ENCODE data around the gene ENOX1. TPM values are rescaled to one million over a fixed set of nuclear protein-coding genes. Genes with fewer than 3 reads are reported as not detected.
A peak's percentile ranks its signal among the peaks of the same experiment; 100 is the strongest.

Gene ENOX1
- total and polyA plus RNA-seq, 2 of the 13 experiments (the other 11 are each of a cell fraction or from before 2014, with no cell fraction given), result not detected

GRCh38 chr13:43264458-43264857 lies 522.3 kb downstream of the ENOX1 start:
- in situ Hi-C loops (cut with HindIII; ENCODE audit: extremely low pct_ligation_motif_present, low pct_unique_long_range_greater_than_20kb) (no loop called here), intact Hi-C loops (cut with micrococcal nuclease; ENCODE audit: unreplicated experiment) (no loop called here)
- Histone ChIP-seq H3K27me3 (ENCODE audit: control insufficient read depth in 1 of 2, insufficient read depth in 2 of 2, low read length in 2 of 2) (no peaks in the 10 kb centered on the region; a peak in 1 of 5 replicates), H4K20me1 (ENCODE audit: insufficient read depth, low read length) (no peaks in the 10 kb centered on the region), H3K4me2 (ENCODE audit: low read depth, low read length) (no peak overlapping the region), H2AFZ (ENCODE audit: low read length) (no peak overlapping the region), H3K9me3 (ENCODE audit: low read length) (no peaks in the 10 kb centered on the region), H3K4me3 (replicated peaks in 1 of 3; ENCODE audit: insufficient read depth in 1 of 3, low read depth in 2 of 3, low read length in 3 of 3) (no peak overlapping the region), H3K9ac (ENCODE audit: insufficient read depth, low read depth, low read length) (no peak overlapping the region), H3K36me3 (replicated peaks in 1 of 2; ENCODE audit: control insufficient read depth in 1 of 2, insufficient read depth in 2 of 2, low read length in 2 of 2) (no peaks in the 10 kb centered on the region), H3K79me2 (ENCODE audit: insufficient read depth, low read length) (no peaks in the 10 kb centered on the region), H3K4me1 (ENCODE audit: insufficient read depth, low read length) (peaks cover 9% of the 10 kb centered on the region; the same call in 1 of the 2 replicates), H3K27ac (ENCODE audit: extremely low read length, insufficient read depth, low read length) (no peak overlapping the region)
- FAIRE-seq (no peak), DNase-seq (ENCODE audit: low spot score) (no peak), ATAC-seq (no peak)
- ChIA-PET POLR2A (no interaction called here), CTCF (ENCODE audit: low intra/inter-chr PET ratio, low total read pairs) (no interaction called here)
- WGBS (ENCODE audit: low lambda C conversion rate), result 100% methylated on average over 1 of the region's 1 CpG
- no peak for TF ChIP-seq ZNF556 (CRISPR knock-in tag; IDR thresholded peaks at IDR 0.05; ENCODE audit: borderline replicate concordance)
- no peak for TF ChIP-seq NFRKB (IDR thresholded peaks at IDR 0.05)
- TF ChIP-seq MAFK (conservative IDR thresholded peaks at IDR 0.05 in 1 of 2, IDR thresholded peaks at IDR 0.05 in 1 of 2; ENCODE audit: low read length in 2 of 2), result peak; percentile 93 to 98
- peak; percentile 96 for TF ChIP-seq MAFF (IDR thresholded peaks at IDR 0.05; ENCODE audit: low read depth, low read length)
- no TSS peak for BruUV-seq (replicated peaks)

GRCh38 chr13:43263047-43263446 lies 523.7 kb downstream of the ENOX1 start:
- H2AFZ ChIP-seq (ENCODE audit: low read length), result no peak overlapping the region
- ChIA-PET POLR2A (no interaction called here), CTCF (ENCODE audit: low intra/inter-chr PET ratio, low total read pairs) (no interaction called here)
- H3K27ac ChIP-seq (ENCODE audit: extremely low read length, insufficient read depth, low read length), result no peak overlapping the region
- no peak overlapping the region for H3K4me3 ChIP-seq (replicated peaks in 1 of 3; ENCODE audit: insufficient read depth in 1 of 3, low read depth in 2 of 3, low read length in 3 of 3)
- H3K27me3 ChIP-seq (ENCODE audit: control insufficient read depth in 1 of 2, insufficient read depth in 2 of 2, low read length in 2 of 2), result no peaks in the 10 kb centered on the region; a peak in 1 of 5 replicates
- no peaks in the 10 kb centered on the region for H3K4me1 ChIP-seq (ENCODE audit: insufficient read depth, low read length)
- H3K4me2 ChIP-seq (ENCODE audit: low read depth, low read length), result no peak overlapping the region
- ATAC-seq, result no peak
- no TSS peak for BruUV-seq (replicated peaks)
- no peaks in the 10 kb centered on the region for H4K20me1 ChIP-seq (ENCODE audit: insufficient read depth, low read length)
- no peaks in the 10 kb centered on the region for H3K79me2 ChIP-seq (ENCODE audit: insufficient read depth, low read length)
- WGBS (ENCODE audit: low lambda C conversion rate), result 19% methylated on average over 2 of the region's 2 CpGs
- intact Hi-C loops (cut with micrococcal nuclease; ENCODE audit: unreplicated experiment), result no loop called here
- no peak for DNase-seq (ENCODE audit: low spot score)
- H3K36me3 ChIP-seq (replicated peaks in 1 of 2; ENCODE audit: control insufficient read depth in 1 of 2, insufficient read depth in 2 of 2, low read length in 2 of 2), result no peaks in the 10 kb centered on the region
- no peak for TF ChIP-seq ZNF160 (CRISPR knock-in tag; IDR thresholded peaks at IDR 0.05)
- TF ChIP-seq, protein P1, sequence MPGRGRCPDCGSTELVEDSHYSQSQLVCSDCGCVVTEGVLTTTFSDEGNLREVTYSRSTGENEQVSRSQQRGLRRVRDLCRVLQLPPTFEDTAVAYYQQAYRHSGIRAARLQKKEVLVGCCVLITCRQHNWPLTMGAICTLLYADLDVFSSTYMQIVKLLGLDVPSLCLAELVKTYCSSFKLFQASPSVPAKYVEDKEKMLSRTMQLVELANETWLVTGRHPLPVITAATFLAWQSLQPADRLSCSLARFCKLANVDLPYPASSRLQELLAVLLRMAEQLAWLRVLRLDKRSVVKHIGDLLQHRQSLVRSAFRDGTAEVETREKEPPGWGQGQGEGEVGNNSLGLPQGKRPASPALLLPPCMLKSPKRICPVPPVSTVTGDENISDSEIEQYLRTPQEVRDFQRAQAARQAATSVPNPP (CRISPR knock-in tag; IDR thresholded peaks at IDR 0.05), result no peak
- no peak for TF ChIP-seq ZNF562 (CRISPR knock-in tag; IDR thresholded peaks at IDR 0.05; ENCODE audit: borderline replicate concordance)
- no peak for TF ChIP-seq ATF6 (CRISPR knock-in tag; conservative IDR thresholded peaks at IDR 0.05)
- TF ChIP-seq CREB1 (IDR thresholded peaks at IDR 0.05), result peak; percentile 48; the same call in 1 of the 2 replicates
- no peak for TF ChIP-seq CREB1 (CRISPR knock-in tag; IDR thresholded peaks at IDR 0.05)
- no peak for TF ChIP-seq HDAC6 (IDR thresholded peaks at IDR 0.05; ENCODE audit: low read depth, low read length)
- TF ChIP-seq AGO2 (optimal IDR thresholded peaks at IDR 0.05; ENCODE audit: low read depth, low read length), result no peak
- in situ Hi-C loops (cut with HindIII; ENCODE audit: extremely low pct_ligation_motif_present, low pct_unique_long_range_greater_than_20kb), result no loop called here
- H3K9ac ChIP-seq (ENCODE audit: insufficient read depth, low read depth, low read length), result no peak overlapping the region
- no peaks in the 10 kb centered on the region for H3K9me3 ChIP-seq (ENCODE audit: low read length)
- no peak for FAIRE-seq

Data from HepG2 (cell line).